H1 (cell line): ENCODE results near the gene NEK10. TPM values are rescaled to one million over a fixed set of nuclear protein-coding genes. Genes with fewer than 3 reads are reported as not detected.
A peak's percentile ranks its signal among the peaks of the same experiment; 100 is the strongest.

ENCODE experiments used
- CTCF ChIA-PET: fragments of 300-600 bp; sonication (Branson Sonifier 250); formaldehyde crosslinking; loops from one replicate; lab custom pipeline; 2021; ENCODE audit not compliant: partially characterized antibody; lab: Charles Lee
- POLR2A ChIA-PET: fragments of 300-600 bp; sonication (Branson Sonifier 250); formaldehyde crosslinking; loops from one replicate; lab custom pipeline; 2021; ENCODE audit warnings: inconsistent platforms; ENCODE audit not compliant: partially characterized antibody; lab: Charles Lee
- DNase-seq, 2 experiments: peaks; one replicate each; pipeline versions ENCODE4 v3.0.0 to v3.0.0-alpha.2; 2010 to 2022; ENCODE audit warnings: low spot score in 2 of 2, low read depth in 1 of 2, mixed read lengths in 1 of 2
- FAIRE-seq: peaks from 2 replicates; lab custom pipeline; 2011; peaks lifted over from hg19 to GRCh38; lab: Jason Lieb, UNC
- H2AFZ ChIP-seq: 2 replicates; pipeline ENCODE4 v1.8.1; 2012; ENCODE audit warnings: low read length, inconsistent platforms
- H2AK5ac ChIP-seq: 2 replicates; pipeline ENCODE4 v1.6.1; 2013; ENCODE audit warnings: low read depth, low read length
- H2BK120ac ChIP-seq: replicated peaks from 2 replicates; pipeline ENCODE3; 2013; ENCODE audit warnings: low read depth, low read length, inconsistent platforms
- H2BK12ac ChIP-seq: 2 replicates; pipeline ENCODE4 v1.6.1; 2013; ENCODE audit warnings: low read depth, low read length
- H2BK15ac ChIP-seq: 2 replicates; pipeline ENCODE4 v1.6.1; 2013; ENCODE audit warnings: low read length
- H2BK20ac ChIP-seq: 2 replicates; pipeline ENCODE4 v1.6.1; 2013; ENCODE audit warnings: low read length
- H2BK5ac ChIP-seq: 2 replicates; pipeline ENCODE4 v1.6.1; 2013; ENCODE audit warnings: low read depth, low read length
- H3K14ac ChIP-seq: 2 replicates; pipeline ENCODE4 v1.6.1; 2013; ENCODE audit warnings: inconsistent platforms; ENCODE audit not compliant: insufficient read length
- H3K18ac ChIP-seq: 2 replicates; pipeline ENCODE4 v1.6.1; 2013; ENCODE audit warnings: low read length; ENCODE audit errors: extremely low read depth
- H3K23ac ChIP-seq: 2 replicates; pipeline ENCODE4 v1.6.1; 2013; ENCODE audit warnings: inconsistent platforms; ENCODE audit not compliant: insufficient read length
- H3K23me2 ChIP-seq: 2 replicates; pipeline ENCODE4 v1.6.1; 2013; ENCODE audit warnings: low read depth, low read length
- H3K27ac ChIP-seq: 2 replicates; pipeline ENCODE4 v1.6.1; 2011; ENCODE audit warnings: low read depth, low read length, inconsistent platforms
- H3K27me3 ChIP-seq, 4 experiments: replicated peaks in 1 of 4; 1 replicate in 1 of 4; 2 replicates in 3 of 4; pipeline versions ENCODE4 v1.6.1 to v1.8.1; 2011 to 2013; ENCODE audit warnings: low read length in 3 of 4, mild to moderate bottlenecking in 3 of 4, inconsistent platforms in 2 of 4, mixed read lengths in 2 of 4, moderate library complexity in 1 of 4; ENCODE audit not compliant: control insufficient read depth in 3 of 4, insufficient read depth in 3 of 4; ENCODE audit errors: extremely low read depth in 1 of 4
- H3K36me3 ChIP-seq, 4 experiments: 2 replicates each; pipeline versions ENCODE4 v1.6.1 to v1.8.1; 2011 to 2013; ENCODE audit warnings: mild to moderate bottlenecking in 4 of 4, low read length in 3 of 4, moderate library complexity in 2 of 4, control low read depth in 1 of 4, inconsistent platforms in 1 of 4; ENCODE audit not compliant: insufficient read depth in 4 of 4, control insufficient read depth in 2 of 4
- H3K4ac ChIP-seq: replicated peaks from 2 replicates; pipeline ENCODE3; 2013; ENCODE audit warnings: low read length, low read depth, mixed read lengths, inconsistent platforms; ENCODE audit not compliant: insufficient read length
- H3K4me1 ChIP-seq, 4 experiments: replicated peaks in 1 of 4; 1 replicate in 1 of 4; 2 replicates in 3 of 4; pipeline versions ENCODE4 v1.6.1 to v1.8.1; 2011 to 2013; ENCODE audit warnings: low read length in 3 of 4, inconsistent platforms in 2 of 4, mixed read lengths in 1 of 4; ENCODE audit not compliant: insufficient read depth in 4 of 4, control insufficient read depth in 3 of 4
- H3K4me2 ChIP-seq, 2 experiments: 2 replicates each; pipeline versions ENCODE4 v1.6.1 to v1.8.1; 2011 to 2013; ENCODE audit warnings: low read depth in 2 of 2, low read length in 2 of 2, control low read depth in 1 of 2, inconsistent platforms in 1 of 2, mild to moderate bottlenecking in 1 of 2; ENCODE audit not compliant: insufficient read depth in 1 of 2
- H3K4me3 ChIP-seq, 4 experiments: fragments of 200-600, 300-600 bp in 1 of 4; sonication (generic), shearing (Covaris generic), sonication (Bioruptor Twin) in 1 of 4; 2 replicates each; pipeline versions ENCODE4 v1.5.1 to v1.8.1; 2011 to 2016; ENCODE audit warnings: low read length in 4 of 4, low read depth in 3 of 4, control low read depth in 2 of 4, inconsistent platforms in 2 of 4, mild to moderate bottlenecking in 2 of 4, mixed read lengths in 1 of 4, moderate library complexity in 1 of 4; ENCODE audit not compliant: insufficient read depth in 2 of 4; ENCODE audit errors: extremely low read depth in 1 of 4
- H3K56ac ChIP-seq: replicated peaks from 2 replicates; pipeline ENCODE3; 2013; ENCODE audit warnings: low read depth, mild to moderate bottlenecking, mixed read lengths, low read length, inconsistent platforms; ENCODE audit not compliant: insufficient read length
- H3K79me1 ChIP-seq: 2 replicates; pipeline ENCODE4 v1.6.1; 2013; ENCODE audit warnings: low read depth, low read length, control low read depth
- H3K79me2 ChIP-seq, 2 experiments: 2 replicates each; pipeline versions ENCODE4 v1.6.1 to v1.8.1; 2012 to 2013; ENCODE audit warnings: low read length in 2 of 2, mild to moderate bottlenecking in 2 of 2, inconsistent platforms in 1 of 2; ENCODE audit not compliant: insufficient read depth in 2 of 2, control insufficient read depth in 1 of 2
- H3K9ac ChIP-seq, 4 experiments: replicated peaks in 1 of 4; 1 replicate in 1 of 4; 2 replicates in 3 of 4; pipeline versions ENCODE4 v1.6.1 to v1.8.1; 2011 to 2013; ENCODE audit warnings: low read depth in 3 of 4, low read length in 3 of 4, control low read depth in 2 of 4, mild to moderate bottlenecking in 2 of 4, moderate library complexity in 2 of 4, inconsistent platforms in 1 of 4; ENCODE audit errors: extremely low read depth in 1 of 4
- H3K9me3 ChIP-seq, 2 experiments: 2 replicates each; pipeline versions ENCODE4 v1.6.1 to v1.8.1; 2012 to 2013; ENCODE audit warnings: mild to moderate bottlenecking in 2 of 2, moderate library complexity in 2 of 2, control low read depth in 1 of 2, inconsistent platforms in 1 of 2, low read depth in 1 of 2, low read length in 1 of 2, mixed read lengths in 1 of 2; ENCODE audit not compliant: insufficient read depth in 2 of 2
- H4K20me1 ChIP-seq, 2 experiments: replicated peaks in 1 of 2; 2 replicates each; pipeline versions ENCODE3 to v1.8.1; 2011 to 2013; ENCODE audit warnings: inconsistent platforms in 2 of 2, low read length in 2 of 2, mild to moderate bottlenecking in 1 of 2; ENCODE audit not compliant: insufficient read depth in 2 of 2, control insufficient read depth in 1 of 2
- H4K5ac ChIP-seq: 2 replicates; pipeline ENCODE4 v1.6.1; 2013; ENCODE audit warnings: low read length, low read depth, mixed read lengths, inconsistent platforms; ENCODE audit not compliant: insufficient read length
- H4K8ac ChIP-seq: 2 replicates; pipeline ENCODE4 v1.8.0; 2013; ENCODE audit warnings: mild to moderate bottlenecking, moderate library complexity, low read length, inconsistent platforms; ENCODE audit not compliant: insufficient read depth; ENCODE audit errors: extremely low read depth
- H4K91ac ChIP-seq: replicated peaks from 2 replicates; pipeline ENCODE3; 2013; ENCODE audit warnings: low read length, mixed read lengths, inconsistent platforms; ENCODE audit not compliant: insufficient read length
- CBX5 ChIP-seq: fragments of 300-800, 300-1000 bp; sonication (generic); IDR thresholded peaks from 2 replicates; pipeline ENCODE4 v1.7.1; 2016; ENCODE audit warnings: antibody characterized with exemption, low read length, low read depth
- RAD21 ChIP-seq, 2 experiments: IDR thresholded peaks in 1 of 2; conservative IDR thresholded peaks in 1 of 2; 2 replicates each; pipeline ENCODE4 v1.6.1; 2011; ENCODE audit warnings: low read depth in 2 of 2, low read length in 2 of 2, improper control_type of control experiment in 1 of 2, inconsistent platforms in 1 of 2, mild to moderate bottlenecking in 1 of 2, moderate library complexity in 1 of 2
- WGBS, 2 experiments: shearing (Covaris generic) in 1 of 2; methylation state at CpG; one replicate each; pipeline versions ENCODE4 v1.1.6 to v1.1.7; 2013 to 2015; ENCODE audit warnings: low lambda C conversion rate in 2 of 2, mixed read lengths in 2 of 2, inconsistent platforms in 1 of 2, low coverage in 1 of 2, missing lambda C conversion rate in 1 of 2; ENCODE audit not compliant: insufficient replicate concordance in 2 of 2, insufficient coverage in 1 of 2, insufficient read length in 1 of 2; ENCODE audit errors: extremely low coverage in 1 of 2, missing lambda C conversion rate in 1 of 2; 5-methylcytosine and 5-hydroxymethylcytosine counted together
- polyA plus RNA-seq, 7 experiments: library from polyadenylated mRNA; depleted of rRNA in 3 of 7; stranded (reverse) in 5 of 7; unstranded in 2 of 7; fragments of >200 nt in 5 of 7; fragments of 200-250 nt in 2 of 7; gene quantifications; 1 replicate in 5 of 7; 2 replicates in 1 of 7; 4 replicates in 1 of 7; pipeline versions ENCODE4 v1.2.1 to v1.2.3, GENCODE V29; 2011 to 2013; ENCODE audit warnings: missing spikeins in 2 of 7, mixed read lengths in 2 of 7
- total RNA-seq: library from RNA; stranded (reverse); fragmentation: NEBNext Ultra II Directional; extraction: Animal tissue kit (Norgen Biotek cat#: 25700); gene quantifications from 2 replicates; pipeline ENCODE4 v1.2.1, GENCODE V29; 2021
- TF ChIP-seq, protein P1 (sequence below), 3 experiments: IDR thresholded peaks; 1 replicate in 2 of 3; 2 replicates in 1 of 3; pipeline versions ENCODE4 v1.5.1 to v1.6.1; 2011; ENCODE audit warnings: low read length in 3 of 3, mild to moderate bottlenecking in 3 of 3, inconsistent platforms in 2 of 3, low read depth in 1 of 3, moderate library complexity in 1 of 3; ENCODE audit not compliant: insufficient read depth in 1 of 3; ENCODE audit errors: control extremely low read depth in 1 of 3

Gene NEK10
- total and polyA plus RNA-seq, 2 of the 8 experiments (the other 6 are each of a cell fraction or from before 2014, with no cell fraction given) = 0.18 to 0.50 TPM

DNA sequence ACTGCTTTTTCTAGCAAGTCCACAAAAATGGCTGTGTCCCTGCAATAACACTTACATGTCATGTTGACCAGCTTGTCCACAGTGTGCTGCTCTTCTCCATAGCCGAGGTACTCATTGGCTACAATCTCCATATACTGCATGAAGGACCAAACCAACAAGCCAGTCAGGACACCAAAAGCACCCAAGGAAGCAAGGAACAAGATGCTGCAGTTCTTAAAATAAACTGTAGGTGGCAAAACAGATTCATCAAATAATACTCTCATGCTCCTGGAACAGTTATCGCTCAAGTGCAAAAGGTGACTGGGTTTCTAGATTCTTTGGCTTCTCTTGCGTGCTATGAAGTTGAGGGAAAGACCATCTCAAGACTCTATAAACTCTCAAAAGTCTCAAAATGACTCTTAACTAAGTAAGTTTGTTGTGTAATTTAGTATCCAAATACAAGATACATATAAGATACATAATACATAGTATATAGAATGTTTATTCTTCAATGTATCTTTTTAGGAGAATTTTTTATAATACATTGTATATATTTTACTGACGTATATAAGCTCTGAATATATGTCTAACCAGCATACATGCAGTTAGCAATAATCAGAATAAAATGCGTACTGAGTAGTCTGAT, 57.0 kb downstream of the NEK10 start:
- Histone ChIP-seq H3K27ac (no peak overlapping the region), H2BK120ac (no peak overlapping the region)
- CTCF ChIA-PET = interaction anchor here (0.6 to 2.7 kb wide), 19 partner anchors 9 to 1037 kb away, joined by 3 to 9 read pairs (median 4); partner anchors contain the start of genes AZI2 and ZCWPW2

More for the DNA sequence above, 57.0 kb downstream of the NEK10 start:
- no peak overlapping the region for H3K14ac ChIP-seq
- no peak overlapping the region for H3K4me3 ChIP-seq
- H3K18ac ChIP-seq = no peak overlapping the region
- POLR2A ChIA-PET = interaction anchor here (0.9 kb wide), 1 partner anchor 10 kb away, joined by 3 read pairs; no protein-coding TSS in a partner anchor
- no peak overlapping the region for H2AFZ ChIP-seq
- no peak overlapping the region for H4K5ac ChIP-seq
- H2BK12ac ChIP-seq = no peak overlapping the region
- no peak overlapping the region for H2AK5ac ChIP-seq
- 75% methylated on average over 5 of the region's 5 CpGs; no CpG with 5 or more reads in 1 of the 2 experiments for WGBS, 2 experiments
- no peak overlapping the region for H2BK5ac ChIP-seq
- no peaks in the 10 kb centered on the region for H4K20me1 ChIP-seq
- no peaks in the 10 kb centered on the region for H3K9me3 ChIP-seq
- no peak overlapping the region for H4K91ac ChIP-seq
- H4K8ac ChIP-seq = no peak overlapping the region
- no peaks in the 10 kb centered on the region for H3K79me1 ChIP-seq
- DNase-seq = no peak
- FAIRE-seq = peak; percentile 94
- no peak overlapping the region for H3K4me2 ChIP-seq
- no peaks in the 10 kb centered on the region for H3K23me2 ChIP-seq
- H3K36me3 ChIP-seq = no peaks in the 10 kb centered on the region
- H3K4ac ChIP-seq = no peak overlapping the region
- no peak overlapping the region for H3K9ac ChIP-seq
- TF ChIP-seq, protein P1, sequence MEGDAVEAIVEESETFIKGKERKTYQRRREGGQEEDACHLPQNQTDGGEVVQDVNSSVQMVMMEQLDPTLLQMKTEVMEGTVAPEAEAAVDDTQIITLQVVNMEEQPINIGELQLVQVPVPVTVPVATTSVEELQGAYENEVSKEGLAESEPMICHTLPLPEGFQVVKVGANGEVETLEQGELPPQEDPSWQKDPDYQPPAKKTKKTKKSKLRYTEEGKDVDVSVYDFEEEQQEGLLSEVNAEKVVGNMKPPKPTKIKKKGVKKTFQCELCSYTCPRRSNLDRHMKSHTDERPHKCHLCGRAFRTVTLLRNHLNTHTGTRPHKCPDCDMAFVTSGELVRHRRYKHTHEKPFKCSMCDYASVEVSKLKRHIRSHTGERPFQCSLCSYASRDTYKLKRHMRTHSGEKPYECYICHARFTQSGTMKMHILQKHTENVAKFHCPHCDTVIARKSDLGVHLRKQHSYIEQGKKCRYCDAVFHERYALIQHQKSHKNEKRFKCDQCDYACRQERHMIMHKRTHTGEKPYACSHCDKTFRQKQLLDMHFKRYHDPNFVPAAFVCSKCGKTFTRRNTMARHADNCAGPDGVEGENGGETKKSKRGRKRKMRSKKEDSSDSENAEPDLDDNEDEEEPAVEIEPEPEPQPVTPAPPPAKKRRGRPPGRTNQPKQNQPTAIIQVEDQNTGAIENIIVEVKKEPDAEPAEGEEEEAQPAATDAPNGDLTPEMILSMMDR (IDR thresholded peaks at IDR 0.05; ENCODE audit: control extremely low read depth in 1 of 3, insufficient read depth in 1 of 3, low read depth in 1 of 3, low read length in 3 of 3) = peak in 2 of 3 experiments; percentile 56 to 73; a peak in 3 of 4 replicates
- peak; percentile 76 to 83 for TF ChIP-seq RAD21 (IDR thresholded peaks at IDR 0.05 in 1 of 2, conservative IDR thresholded peaks at IDR 0.05 in 1 of 2; ENCODE audit: low read depth in 2 of 2, low read length in 2 of 2)
- TF ChIP-seq CBX5 = no peak
- H3K23ac ChIP-seq = no peak overlapping the region
- H3K4me1 ChIP-seq = no peaks in the 10 kb centered on the region
- H3K56ac ChIP-seq = no peak overlapping the region
- no peak overlapping the region for H2BK20ac ChIP-seq
- no peaks in the 10 kb centered on the region for H3K27me3 ChIP-seq
- no peaks in the 10 kb centered on the region for H3K79me2 ChIP-seq
- H2BK15ac ChIP-seq = no peak overlapping the region; the same call in 1 of the 2 replicates
